CD4-positive, alpha-beta T cell treated with Interferon gamma for 1 hour (primary cell): ENCODE measurements around the gene AATK.

ENCODE experiments used
- DNase-seq: peaks from one replicate; pipeline ENCODE4 v3.0.0-alpha.2; 2020

The AATK gene

GRCh38 chr17:81194941-81195901 lies 29.2 kb upstream of the AATK start:
- DNase-seq = no peak

- DNase-seq = no peak
Observed at GRCh38 chr17:81194225-81194760, 28.3 kb upstream of the AATK start.

- DNase-seq = no peak
Observed at GRCh38 chr17:81193470-81194224, 27.6 kb upstream of the AATK start.

- DNase-seq = no peak
Observed at GRCh38 chr17:81193051-81193410, 27.0 kb upstream of the AATK start.

GRCh38 chr17:81192386-81193050 lies 26.5 kb upstream of the AATK start:
- DNase-seq = no peak

GRCh38 chr17:81191646-81192045 lies 25.6 kb upstream of the AATK start:
- DNase-seq = no peak

GRCh38 chr17:81191116-81191515 lies 25.1 kb upstream of the AATK start:
- no peak for DNase-seq

- no peak for DNase-seq
Observed at GRCh38 chr17:81190591-81190990, 24.6 kb upstream of the AATK start.

GRCh38 chr17:81189670-81190530 lies 23.9 kb upstream of the AATK start:
- no peak for DNase-seq

GRCh38 chr17:81189016-81189415 lies 23.0 kb upstream of the AATK start:
- DNase-seq = no peak

GRCh38 chr17:81188491-81188840 lies 22.4 kb upstream of the AATK start:
- DNase-seq = no peak

GRCh38 chr17:81187586-81188490 lies 21.8 kb upstream of the AATK start:
- no peak for DNase-seq

- no peak for DNase-seq
Observed at GRCh38 chr17:81187120-81187519, 21.1 kb upstream of the AATK start.

GRCh38 chr17:81186203-81186602 lies 20.2 kb upstream of the AATK start:
- DNase-seq = no peak

- DNase-seq = no peak
Observed at GRCh38 chr17:81184555-81184954, 18.5 kb upstream of the AATK start.

GRCh38 chr17:81183807-81184206 lies 17.8 kb upstream of the AATK start:
- DNase-seq = no peak

- DNase-seq = no peak
Observed at GRCh38 chr17:81183316-81183715, 17.3 kb upstream of the AATK start.

- DNase-seq = no peak
Observed at GRCh38 chr17:81182596-81182995, 16.6 kb upstream of the AATK start.

GRCh38 chr17:81181811-81182185 lies 15.8 kb upstream of the AATK start:
- no peak for DNase-seq

- DNase-seq = no peak
Observed at GRCh38 chr17:81180836-81181810, 15.1 kb upstream of the AATK start.
